Endothelial cell of umbilical vein (primary cell): ENCODE results near the gene H1-8. TPM values are rescaled to one million over a fixed set of nuclear protein-coding genes. Genes with fewer than 3 reads are reported as not detected.

Experiments used
- BruUV-seq: library from RNA; stranded (reverse); fragments of 400-500 nt; replicated peaks from 2 replicates; lab custom pipeline; 2021; lab: Mats Ljungman, UMichigan
- CTCF ChIA-PET: fragments of 300-600, 350-600 bp; sonication (Branson Sonifier 250); formaldehyde crosslinking; loops from one replicate; lab custom pipeline; 2021; ENCODE audit warnings: antibody characterized with exemption, inconsistent platforms; lab: Charles Lee
- POLR2A ChIA-PET: fragments of 300-600, 350-600 bp; sonication (Branson Sonifier 250); formaldehyde crosslinking; loops from one replicate; lab custom pipeline; 2021; ENCODE audit warnings: antibody characterized with exemption, inconsistent platforms; lab: Charles Lee
- DNase-seq: peaks from one replicate; pipeline ENCODE4 v3.0.0-alpha.2; 2011; ENCODE audit warnings: low read depth, low spot score
- FAIRE-seq: peaks from 2 replicates; lab custom pipeline; 2011; peaks lifted over from hg19 to GRCh38; lab: Jason Lieb, UNC
- H2AFZ ChIP-seq: 2 replicates; pipeline ENCODE4 v1.6.0; 2012; ENCODE audit warnings: low read depth, low read length, control low read depth, inconsistent platforms
- H3K27ac ChIP-seq: 2 replicates; pipeline ENCODE4 v1.5.1; 2011; ENCODE audit warnings: low read depth, mild to moderate bottlenecking, control low read depth, low read length, moderate library complexity; ENCODE audit not compliant: insufficient read depth
- H3K27me3 ChIP-seq, 2 experiments: 2 replicates each; pipeline versions ENCODE4 v1.6.0 to v1.6.1; 2011; ENCODE audit warnings: low read length in 2 of 2, mixed read lengths in 1 of 2; ENCODE audit not compliant: control insufficient read depth in 2 of 2, insufficient read depth in 2 of 2
- H3K36me3 ChIP-seq, 2 experiments: 2 replicates in 1 of 2; 3 replicates in 1 of 2; pipeline ENCODE4 v1.5.1; 2011; ENCODE audit warnings: low read length in 2 of 2, mild to moderate bottlenecking in 1 of 2, moderate library complexity in 1 of 2; ENCODE audit not compliant: control insufficient read depth in 2 of 2, insufficient read depth in 2 of 2; ENCODE audit errors: extremely low read depth in 1 of 2
- H3K4me1 ChIP-seq: 3 replicates; pipeline ENCODE4 v1.5.1; 2011; ENCODE audit warnings: mild to moderate bottlenecking, low read length; ENCODE audit not compliant: control insufficient read depth, insufficient read depth; ENCODE audit errors: extremely low read depth
- H3K4me2 ChIP-seq: 2 replicates; pipeline ENCODE4 v1.6.1; 2011; ENCODE audit warnings: low read length, control low read depth, mixed read lengths; ENCODE audit not compliant: insufficient read depth
- H3K4me3 ChIP-seq, 3 experiments: fragments of 200-600 bp in 1 of 3; sonication (generic), shearing (Covaris generic) in 1 of 3; replicated peaks in 1 of 3; 2 replicates each; pipeline ENCODE4 v1.5.1; 2011 to 2016; ENCODE audit warnings: control low read depth in 3 of 3, low read length in 3 of 3, mild to moderate bottlenecking in 2 of 3, inconsistent platforms in 1 of 3, low read depth in 1 of 3, moderate library complexity in 1 of 3; ENCODE audit not compliant: insufficient read depth in 1 of 3
- H3K79me2 ChIP-seq: 2 replicates; pipeline ENCODE4 v1.6.0; 2012; ENCODE audit warnings: low read length, inconsistent platforms; ENCODE audit not compliant: control insufficient read depth, insufficient read depth
- H3K9ac ChIP-seq: replicated peaks from 2 replicates; pipeline ENCODE3; 2011; ENCODE audit warnings: low read length, control low read depth; ENCODE audit not compliant: insufficient read depth; ENCODE audit errors: extremely low read depth
- H3K9me1 ChIP-seq: replicated peaks from 3 replicates; pipeline ENCODE4 v1.6.0; 2011; ENCODE audit warnings: mild to moderate bottlenecking, low read length; ENCODE audit not compliant: control insufficient read depth, insufficient read depth; ENCODE audit errors: extremely low read depth
- H3K9me3 ChIP-seq: replicated peaks from 2 replicates; pipeline ENCODE4 v1.5.1; 2012; ENCODE audit warnings: low read length, inconsistent platforms; ENCODE audit not compliant: control insufficient read depth, insufficient read depth
- H4K20me1 ChIP-seq: replicated peaks from 2 replicates; pipeline ENCODE3; 2011; ENCODE audit warnings: mild to moderate bottlenecking, low read length; ENCODE audit not compliant: control insufficient read depth, insufficient read depth; ENCODE audit errors: extremely low read depth
- CTCF ChIP-seq, 2 donors: IDR thresholded peaks; 1 replicate in 1 of 2; 2 replicates in 1 of 2; pipeline ENCODE4 v1.5.1; 2011; ENCODE audit warnings: low read length in 2 of 2, mild to moderate bottlenecking in 2 of 2, moderate library complexity in 2 of 2, control low read depth in 1 of 2, inconsistent platforms in 1 of 2, low read depth in 1 of 2; ENCODE audit not compliant: insufficient read depth in 1 of 2; ENCODE audit errors: extremely low read depth in 1 of 2
- FOS ChIP-seq: IDR thresholded peaks from 2 replicates; pipeline ENCODE4 v1.6.1; 2011; ENCODE audit warnings: mild to moderate bottlenecking, low read length, moderate library complexity, borderline replicate concordance; ENCODE audit not compliant: insufficient read depth
- GATA2 ChIP-seq: IDR thresholded peaks from 2 replicates; pipeline ENCODE4 v1.7.0; 2011; ENCODE audit warnings: low read depth, mild to moderate bottlenecking, moderate library complexity, mixed read lengths, low read length; ENCODE audit not compliant: insufficient read length, insufficient read depth
- JUN ChIP-seq: IDR thresholded peaks from 2 replicates; pipeline ENCODE4 v1.6.1; 2011; ENCODE audit warnings: borderline replicate concordance, low read depth; ENCODE audit not compliant: insufficient read length, insufficient read depth
- MAX ChIP-seq: IDR thresholded peaks from 2 replicates; pipeline ENCODE4 v1.6.1; 2011; ENCODE audit not compliant: insufficient read depth, insufficient read length
- POLR2A ChIP-seq: IDR thresholded peaks from 2 replicates; pipeline ENCODE4 v1.6.1; 2012; ENCODE audit warnings: low read depth, mild to moderate bottlenecking, control low read depth, low read length
- POLR2AphosphoS5 ChIP-seq: IDR thresholded peaks from 2 replicates; pipeline ENCODE4 v1.6.1; 2012; ENCODE audit warnings: low read depth, mild to moderate bottlenecking, control low read depth, low read length, moderate library complexity; ENCODE audit not compliant: insufficient read depth
- dilution Hi-C: fragments of 300-500 bp; cut with MboI; formaldehyde crosslinking; loops from one replicate; pipeline ENCODE4 v1.15.0; 2019; ENCODE audit warnings: low sequenced_read_pairs; ENCODE audit not compliant: extremely low pct_ligation_motif_present
- intact Hi-C: fragments of 100-400 bp; cut with micrococcal nuclease; formaldehyde crosslinking; loops from one replicate; pipeline ENCODE4 v1.10.0; 2022
- polyA plus RNA-seq, 4 experiments: library from polyadenylated mRNA; depleted of rRNA in 3 of 4; stranded (reverse) in 3 of 4; unstranded in 1 of 4; fragments of >200 nt; gene quantifications; 2 replicates each; pipeline versions ENCODE4 v1.2.1 to v1.2.3, GENCODE V29; 2011 to 2012; ENCODE audit warnings: missing spikeins in 1 of 4
- total RNA-seq: library from RNA; stranded (reverse); gene quantifications from 2 replicates; pipeline ENCODE4 v1.2.3, GENCODE V29; 2021

The H1-8 gene
- total and polyA plus RNA-seq, 2 donors (not counting 3 experiments of a cell fraction or from before 2014, with no cell fraction given), result not detected

GRCh38 chr3:129553171-129553570 is 10.2 kb downstream of the H1-8 start:
- Histone ChIP-seq H3K27me3 (no peaks in the 10 kb centered on the region), H3K9ac (no peak overlapping the region), H3K79me2 (no peaks in the 10 kb centered on the region), H3K4me1 (peaks cover 3% of the 10 kb centered on the region), H3K27ac (no peak overlapping the region), H3K9me3 (no peaks in the 10 kb centered on the region), H3K4me3 (no peak overlapping the region), H2AFZ (no peak overlapping the region), H3K36me3 (peaks cover 10 to 23% of the 10 kb centered on the region in 2 experiments), H3K9me1 (no peaks in the 10 kb centered on the region), H3K4me2 (no peak overlapping the region), H4K20me1 (no peaks in the 10 kb centered on the region)
- dilution Hi-C loops (no loop called here), intact Hi-C loops (no loop called here)
- ChIA-PET CTCF (interaction anchor here (0.6 to 5.6 kb wide), 4 partner anchors 9 to 102 kb away, joined by 3 to 49 read pairs (median 4); no protein-coding TSS in a partner anchor), POLR2A (no interaction called here)
- FAIRE-seq, result no peak
- TF ChIP-seq FOS (no peak), POLR2AphosphoS5 (peak; percentile 32), POLR2A (peak; percentile 51), JUN (no peak)
- BruUV-seq, result no TSS peak
- no peak for DNase-seq

GRCh38 chr3:129553719-129554118 is 10.7 kb downstream of the H1-8 start:
- Histone ChIP-seq H3K4me3 (no peak overlapping the region), H3K4me2 (no peak overlapping the region), H3K27me3 (no peaks in the 10 kb centered on the region), H3K79me2 (no peaks in the 10 kb centered on the region), H3K36me3 (peaks cover 10 to 27% of the 10 kb centered on the region in 2 experiments), H3K27ac (no peak overlapping the region), H3K4me1 (peaks cover 9% of the 10 kb centered on the region), H3K9me1 (no peaks in the 10 kb centered on the region), H2AFZ (no peak overlapping the region), H3K9me3 (no peaks in the 10 kb centered on the region), H3K9ac (no peak overlapping the region), H4K20me1 (no peaks in the 10 kb centered on the region)
- ChIA-PET CTCF (interaction anchor here (1.0 to 5.6 kb wide), 3 partner anchors 10 to 63 kb away, joined by 3 to 49 read pairs (median 3); no protein-coding TSS in a partner anchor), POLR2A (no interaction called here)
- no peak for TF ChIP-seq MAX
- TF ChIP-seq POLR2AphosphoS5, result no peak
- no peak for TF ChIP-seq POLR2A
- no peak for TF ChIP-seq JUN
- no peak for TF ChIP-seq GATA2
- no peak for TF ChIP-seq CTCF (IDR thresholded peaks at IDR 0.05; ENCODE audit: extremely low read depth in 1 of 2, insufficient read depth in 1 of 2, low read depth in 1 of 2, low read length in 2 of 2)
- BruUV-seq, result no TSS peak
- intact Hi-C loops, result no loop called here
- DNase-seq, result no peak
- FAIRE-seq, result no peak
- dilution Hi-C loops, result no loop called here
